ENCODE data around the gene RIPK1.

RIPK1 gene

DNA sequence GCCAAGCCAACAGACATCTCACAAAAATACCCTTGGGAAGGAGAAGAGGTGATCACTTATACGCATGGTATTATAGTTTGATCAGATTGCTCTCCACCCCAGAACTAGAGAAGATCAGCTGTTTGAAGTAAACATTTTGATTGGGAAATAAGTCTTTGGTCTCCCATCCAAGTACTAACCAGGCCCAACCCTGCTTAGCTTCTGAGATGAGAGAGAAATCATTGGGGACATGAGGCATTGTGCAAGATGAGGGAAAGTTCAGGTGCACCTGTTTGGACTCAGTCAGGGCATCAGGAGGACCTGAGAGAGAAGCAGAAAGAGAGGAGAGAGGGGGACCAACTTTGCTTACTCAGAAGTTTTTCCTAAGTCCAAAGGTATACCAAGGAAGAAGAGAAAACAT lies 11.4 kb downstream of the RIPK1 start:
- TF ChIP-seq, protein P1, sequence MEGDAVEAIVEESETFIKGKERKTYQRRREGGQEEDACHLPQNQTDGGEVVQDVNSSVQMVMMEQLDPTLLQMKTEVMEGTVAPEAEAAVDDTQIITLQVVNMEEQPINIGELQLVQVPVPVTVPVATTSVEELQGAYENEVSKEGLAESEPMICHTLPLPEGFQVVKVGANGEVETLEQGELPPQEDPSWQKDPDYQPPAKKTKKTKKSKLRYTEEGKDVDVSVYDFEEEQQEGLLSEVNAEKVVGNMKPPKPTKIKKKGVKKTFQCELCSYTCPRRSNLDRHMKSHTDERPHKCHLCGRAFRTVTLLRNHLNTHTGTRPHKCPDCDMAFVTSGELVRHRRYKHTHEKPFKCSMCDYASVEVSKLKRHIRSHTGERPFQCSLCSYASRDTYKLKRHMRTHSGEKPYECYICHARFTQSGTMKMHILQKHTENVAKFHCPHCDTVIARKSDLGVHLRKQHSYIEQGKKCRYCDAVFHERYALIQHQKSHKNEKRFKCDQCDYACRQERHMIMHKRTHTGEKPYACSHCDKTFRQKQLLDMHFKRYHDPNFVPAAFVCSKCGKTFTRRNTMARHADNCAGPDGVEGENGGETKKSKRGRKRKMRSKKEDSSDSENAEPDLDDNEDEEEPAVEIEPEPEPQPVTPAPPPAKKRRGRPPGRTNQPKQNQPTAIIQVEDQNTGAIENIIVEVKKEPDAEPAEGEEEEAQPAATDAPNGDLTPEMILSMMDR (IDR thresholded peaks at IDR 0.05; ENCODE audit: insufficient read depth, low read depth, low read length, missing control alignments), result no peak
- DNase-seq (ENCODE audit: low read depth), result no peak
- no peak overlapping the region for H3K4me3 ChIP-seq (ENCODE audit: low read depth, low read length)

DNA sequence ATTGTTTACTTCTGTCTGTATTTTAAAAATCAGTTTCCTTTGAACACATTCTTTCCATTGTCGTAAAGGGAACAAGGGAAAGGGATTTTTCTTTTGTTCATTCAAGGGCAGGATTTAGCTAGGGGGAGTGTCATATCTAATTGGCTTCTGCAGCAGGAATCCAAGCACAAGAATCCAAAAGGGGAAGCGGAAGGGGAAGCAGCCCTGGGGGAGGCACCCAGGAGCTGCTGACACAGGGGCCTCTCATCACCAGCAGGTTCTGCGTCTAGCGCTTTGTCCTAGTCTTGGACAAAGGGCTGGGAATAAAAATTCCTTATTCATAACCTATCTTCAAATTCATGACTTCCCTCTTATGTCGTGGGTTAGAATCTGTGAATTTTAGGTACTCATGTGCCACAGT lies 13.7 kb downstream of the RIPK1 start:
- H3K4me3 ChIP-seq (ENCODE audit: low read depth, low read length), result no peak overlapping the region
- TF ChIP-seq, protein P1 (IDR thresholded peaks at IDR 0.05; ENCODE audit: insufficient read depth, low read depth, low read length, missing control alignments), result no peak
- no peak for DNase-seq (ENCODE audit: low read depth)

DNA sequence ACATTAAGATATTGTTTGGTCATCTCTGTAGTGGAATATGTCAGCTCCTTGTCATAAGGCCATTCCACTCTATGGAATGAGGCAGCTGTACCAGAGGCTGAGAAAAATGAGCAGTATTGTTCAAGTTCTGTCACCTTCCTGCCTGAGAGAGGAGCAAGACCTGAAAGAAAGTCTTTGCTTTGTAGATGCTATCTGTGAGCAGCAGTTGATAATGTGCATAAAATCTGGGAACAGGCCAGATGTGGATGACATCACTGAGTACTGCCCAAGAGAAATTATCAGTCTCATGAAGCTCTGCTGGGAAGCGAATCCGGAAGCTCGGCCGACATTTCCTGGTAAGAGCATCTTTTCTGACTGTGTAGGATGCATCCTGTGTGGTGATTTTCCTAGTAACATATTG lies 16.8 kb downstream of the RIPK1 start:
- no peak overlapping the region for H3K4me3 ChIP-seq (ENCODE audit: low read depth, low read length)
- TF ChIP-seq, protein P1 (IDR thresholded peaks at IDR 0.05; ENCODE audit: insufficient read depth, low read depth, low read length, missing control alignments), result no peak
- DNase-seq (ENCODE audit: low read depth), result no peak

DNA sequence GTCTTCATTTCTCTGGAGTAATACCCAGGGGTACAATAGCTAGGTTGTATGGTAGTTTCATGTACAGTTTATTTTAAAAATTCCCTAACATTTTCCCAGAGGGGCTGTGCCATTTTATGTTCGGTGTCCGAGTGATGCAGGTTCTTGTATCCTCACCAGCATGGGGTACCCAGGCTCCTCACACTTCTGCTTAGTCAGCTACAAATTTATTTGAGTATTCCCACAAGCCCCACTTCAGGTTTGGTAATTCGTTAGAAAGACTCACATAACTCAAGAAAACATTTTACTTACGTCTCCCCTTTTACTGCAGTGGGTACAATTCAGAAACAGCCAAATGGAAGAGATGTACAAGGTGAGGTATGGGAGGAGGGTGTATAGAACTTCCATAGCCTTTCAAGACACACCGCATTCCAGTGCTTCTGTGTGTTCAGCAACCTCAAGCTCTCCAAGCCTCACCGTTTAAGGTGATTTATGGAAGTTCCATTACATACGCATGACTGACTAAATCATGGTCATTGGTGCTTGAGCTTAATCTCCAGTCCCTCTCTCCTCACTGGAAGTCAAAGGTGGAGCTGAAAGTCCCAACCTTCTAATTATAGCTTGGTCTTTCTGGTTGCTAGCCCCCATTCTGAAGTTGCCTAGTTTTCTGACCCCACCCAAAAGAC lies 18.1 kb downstream of the RIPK1 start:
- no peak overlapping the region for H3K4me3 ChIP-seq (ENCODE audit: low read depth, low read length)
- no peak for DNase-seq (ENCODE audit: low read depth)
- TF ChIP-seq, protein P1 (IDR thresholded peaks at IDR 0.05; ENCODE audit: insufficient read depth, low read depth, low read length, missing control alignments), result no peak

DNA sequence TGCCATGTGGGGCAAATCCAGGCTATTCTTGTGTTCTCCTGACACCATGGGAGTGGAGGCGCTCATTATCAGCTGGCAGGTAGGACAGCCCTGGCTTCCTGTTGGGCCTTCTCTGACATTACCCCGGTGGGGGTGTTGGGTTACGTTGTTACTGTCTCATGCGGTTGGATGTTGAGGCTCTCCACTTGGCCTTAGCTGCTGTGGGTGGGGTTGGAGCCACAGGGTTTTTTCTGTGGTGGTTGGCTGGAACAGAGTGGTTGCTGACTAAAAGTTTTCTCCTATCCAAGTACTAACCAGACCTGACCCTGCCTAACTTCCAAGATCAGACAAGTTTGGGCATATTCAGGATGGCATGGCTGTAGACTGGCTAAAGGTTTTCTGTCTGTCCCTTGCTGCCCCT lies 20.2 kb downstream of the RIPK1 start:
- TF ChIP-seq, protein P1 (IDR thresholded peaks at IDR 0.05; ENCODE audit: insufficient read depth, low read depth, low read length, missing control alignments), result no peak
- H3K4me3 ChIP-seq (ENCODE audit: low read depth, low read length), result no peak overlapping the region
- no peak for DNase-seq (ENCODE audit: low read depth)

DNA sequence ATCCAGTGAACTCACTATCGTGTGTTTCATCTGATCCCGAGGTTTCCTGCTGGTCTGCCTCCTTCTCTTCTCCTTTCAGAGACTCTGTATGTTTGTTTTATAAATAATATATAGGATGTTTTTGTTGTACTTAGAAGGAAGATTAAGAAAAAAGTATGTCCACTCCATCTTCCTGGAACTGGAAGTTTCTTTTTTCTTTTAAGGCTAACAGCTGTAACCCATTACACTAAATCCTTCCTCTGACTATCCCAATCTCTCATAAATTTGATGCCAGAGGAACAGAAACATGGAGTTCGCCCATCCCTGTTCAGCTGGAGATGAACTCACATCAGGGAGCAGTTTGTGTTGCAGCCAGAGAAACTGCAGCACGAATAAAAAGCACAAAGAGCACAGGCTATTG lies 20.7 kb downstream of the RIPK1 start:
- no peak for DNase-seq (ENCODE audit: low read depth)
- no peak overlapping the region for H3K4me3 ChIP-seq (ENCODE audit: low read depth, low read length)
- TF ChIP-seq, protein P1 (IDR thresholded peaks at IDR 0.05; ENCODE audit: insufficient read depth, low read depth, low read length, missing control alignments), result no peak

DNA sequence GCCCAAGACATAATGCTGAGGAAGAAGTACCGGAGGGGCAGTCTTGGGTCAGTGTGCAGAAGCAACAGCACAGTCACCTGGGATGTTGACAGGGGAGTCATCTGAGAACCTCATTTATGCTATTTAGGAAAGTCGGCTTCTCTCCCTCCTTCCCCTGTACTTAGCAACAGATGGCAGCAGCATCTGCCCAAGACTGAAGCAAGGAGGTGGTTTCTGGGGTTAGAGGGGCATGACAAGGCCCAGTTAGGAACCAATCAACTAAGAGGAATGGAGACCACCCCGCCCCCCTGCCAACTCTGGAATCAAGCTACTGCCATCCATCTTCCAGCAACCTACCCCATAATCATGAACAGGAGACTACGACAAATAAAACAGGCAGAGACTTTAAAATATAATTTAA lies 21.7 kb downstream of the RIPK1 start:
- TF ChIP-seq, protein P1 (IDR thresholded peaks at IDR 0.05; ENCODE audit: insufficient read depth, low read depth, low read length, missing control alignments), result no peak
- no peak for DNase-seq (ENCODE audit: low read depth)
- no peak overlapping the region for H3K4me3 ChIP-seq (ENCODE audit: low read depth, low read length)

Data from GM12865 (cell line).